Peyer's patch (tissue), 4 donors: ENCODE results near the gene NRN1L. TPM values are rescaled to one million over a fixed set of nuclear protein-coding genes. Genes with fewer than 3 reads are reported as not detected.

Experiments used
- DNase-seq, 3 donors: peaks; one replicate each; pipeline ENCODE4 v3.0.0-alpha.2; 2017 to 2019
- H3K27ac ChIP-seq, 4 donors: fragments of 200-600 bp; sonication (generic); one replicate each; pipeline ENCODE4 v1.5.1; 2016 to 2019
- H3K27me3 ChIP-seq, 2 donors: fragments of 200-600 bp; sonication (generic); one replicate each; pipeline ENCODE4 v1.5.1; 2019
- H3K36me3 ChIP-seq, 3 donors: fragments of 200-600 bp; sonication (generic); one replicate each; pipeline ENCODE4 v1.5.1; 2016 to 2019
- H3K4me1 ChIP-seq, 4 donors: fragments of 200-600 bp; sonication (generic); one replicate each; pipeline ENCODE4 v1.5.1; 2016 to 2019
- H3K4me3 ChIP-seq, 4 donors: fragments of 200-600 bp; sonication (generic); 1 replicate in 3 of 4; 2 replicates in 1 of 4; pipeline ENCODE4 v1.5.1; 2016 to 2019; ENCODE audit warnings: mild to moderate bottlenecking in 1 of 4
- H3K9me3 ChIP-seq, 4 donors: fragments of 200-600 bp; sonication (generic); one replicate each; pipeline ENCODE4 v1.5.1; 2016 to 2019; ENCODE audit warnings: mild to moderate bottlenecking in 1 of 4
- CTCF ChIP-seq, 6 experiments: fragments of 450-650 bp in 4 of 6; fragments of 200-600 bp in 2 of 6; sonication (generic) in 1 of 6; IDR thresholded peaks; one replicate each; pipeline ENCODE4 v1.5.1; 2017 to 2019; ENCODE audit warnings: antibody characterized with exemption in 6 of 6, mild to moderate bottlenecking in 3 of 6, moderate library complexity in 1 of 6
- POLR2A ChIP-seq, 2 donors: fragments of 450-650 bp; IDR thresholded peaks; one replicate each; pipeline ENCODE4 v1.5.1; 2017; ENCODE audit warnings: antibody characterized with exemption in 2 of 2, mild to moderate bottlenecking in 2 of 2, moderate library complexity in 2 of 2
- total RNA-seq, 4 donors: library from RNA; depleted of rRNA; stranded (reverse); fragments of >200 nt; gene quantifications; one replicate each; pipeline ENCODE4 v1.1.0, GENCODE V29; 2016

The NRN1L gene
- total RNA-seq, 4 donors from 2014 or later, result 10.0 TPM; not detected in 3

- H3K4me3 ChIP-seq, result no peak overlapping the region
- TF ChIP-seq CTCF (IDR thresholded peaks at IDR 0.05) (no peak), POLR2A (IDR thresholded peaks at IDR 0.05) (no peak)
- DNase-seq, result no peak
- H3K4me1 ChIP-seq, result peaks cover 0 to 27% (median 11%) of the 10 kb centered on the region in 4 donors
- H3K9me3 ChIP-seq, result no peaks in the 10 kb centered on the region
- H3K27ac ChIP-seq, result no peak overlapping the region
- peaks cover 0 to 64% (median 7%) of the 10 kb centered on the region in 3 donors for H3K36me3 ChIP-seq
- H3K27me3 ChIP-seq, result no peaks in the 10 kb centered on the region
These were observed 7.6 kb upstream of the NRN1L start for GRCh38 chr16:67877064-67877463.

GRCh38 chr16:67878232-67878631 lies 6.5 kb upstream of the NRN1L start:
- peaks cover 0 to 75% (median 7%) of the 10 kb centered on the region in 3 donors for H3K36me3 ChIP-seq
- TF ChIP-seq CTCF (IDR thresholded peaks at IDR 0.05) (no peak), POLR2A (IDR thresholded peaks at IDR 0.05) (no peak)

GRCh38 chr16:67878846-67879245 lies 5.8 kb upstream of the NRN1L start:
- Histone ChIP-seq H3K4me1 (peaks cover 0 to 28% (median 7%) of the 10 kb centered on the region in 4 donors), H3K27me3 (no peaks in the 10 kb centered on the region), H3K4me3 (no peak overlapping the region), H3K9me3 (no peaks in the 10 kb centered on the region), H3K27ac (no peak overlapping the region), H3K36me3 (peaks cover 0 to 82% (median 7%) of the 10 kb centered on the region in 3 donors)
- TF ChIP-seq CTCF (IDR thresholded peaks at IDR 0.05) (no peak), POLR2A (IDR thresholded peaks at IDR 0.05) (no peak)
- DNase-seq, result no peak

More at GRCh38 chr16:67878232-67878631, 6.5 kb upstream of the NRN1L start:
- H3K4me1 ChIP-seq, result peaks cover 0 to 25% (median 11%) of the 10 kb centered on the region in 4 donors
- no peak overlapping the region for H3K27ac ChIP-seq
- no peaks in the 10 kb centered on the region for H3K27me3 ChIP-seq
- no peak for DNase-seq
- H3K9me3 ChIP-seq, result no peaks in the 10 kb centered on the region
- no peak overlapping the region for H3K4me3 ChIP-seq

DNA sequence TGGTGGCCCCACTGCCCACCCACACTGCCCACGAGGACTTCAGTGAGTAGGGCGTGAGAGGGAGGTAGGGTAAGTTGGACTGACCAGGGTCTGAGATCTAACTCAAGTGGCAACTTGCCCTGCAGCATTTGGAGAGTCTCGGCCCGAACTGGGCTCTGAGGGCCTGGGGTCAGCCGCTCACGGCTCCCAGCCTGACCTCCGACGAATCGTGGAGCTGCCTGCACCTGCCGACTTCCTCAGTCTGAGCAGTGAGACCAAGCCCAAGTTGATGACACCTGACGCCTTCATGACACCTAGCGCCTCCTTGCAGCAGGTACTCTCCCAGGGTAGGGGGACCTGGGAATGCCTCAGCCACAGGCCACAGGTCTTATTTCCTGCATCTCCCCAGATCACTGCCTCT lies 5.2 kb upstream of the NRN1L start:
- Histone ChIP-seq H3K4me3 (no peak overlapping the region), H3K27ac (no peak overlapping the region), H3K36me3 (peaks cover 0 to 87% (median 7%) of the 10 kb centered on the region in 3 donors), H3K4me1 (peaks cover 0 to 23% (median 2%) of the 10 kb centered on the region in 4 donors), H3K9me3 (no peaks in the 10 kb centered on the region), H3K27me3 (no peaks in the 10 kb centered on the region)
- no peak for DNase-seq
- TF ChIP-seq CTCF (IDR thresholded peaks at IDR 0.05), result no peak
- no peak for TF ChIP-seq POLR2A (IDR thresholded peaks at IDR 0.05)

DNA sequence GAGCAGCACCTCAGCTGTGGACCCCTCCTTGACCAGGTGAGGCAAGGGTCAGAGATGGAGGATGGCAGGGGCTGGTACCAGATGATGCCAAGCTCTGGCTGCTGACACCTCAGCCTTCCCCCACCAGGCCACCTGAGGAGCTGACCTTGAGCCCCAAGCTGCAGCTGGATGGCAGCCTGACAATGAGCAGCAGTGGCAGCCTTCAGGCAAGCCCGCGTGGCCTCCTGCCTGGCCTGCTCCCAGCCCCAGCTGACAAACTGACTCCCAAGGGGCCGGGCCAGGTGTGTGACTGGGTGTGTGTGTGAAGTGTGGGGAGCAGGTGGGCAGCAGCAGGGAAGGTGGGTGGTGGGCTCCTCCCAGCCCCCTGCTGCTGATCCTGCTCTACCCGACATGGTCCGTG lies 4.7 kb upstream of the NRN1L start:
- Histone ChIP-seq H3K4me1 (peaks cover 0 to 22% (median 0%) of the 10 kb centered on the region in 4 donors), H3K27ac (no peak overlapping the region), H3K27me3 (no peaks in the 10 kb centered on the region), H3K9me3 (no peaks in the 10 kb centered on the region), H3K4me3 (no peak overlapping the region), H3K36me3 (peaks cover 0 to 92% (median 7%) of the 10 kb centered on the region in 3 donors)
- TF ChIP-seq POLR2A (IDR thresholded peaks at IDR 0.05) (no peak), CTCF (IDR thresholded peaks at IDR 0.05) (no peak)
- no peak for DNase-seq

- Histone ChIP-seq H3K9me3 (no peaks in the 10 kb centered on the region), H3K36me3 (peaks cover 0 to 97% (median 7%) of the 10 kb centered on the region in 3 donors), H3K27ac (no peak overlapping the region), H3K4me1 (peaks cover 0 to 17% (median 0%) of the 10 kb centered on the region in 4 donors), H3K4me3 (no peak overlapping the region), H3K27me3 (no peaks in the 10 kb centered on the region)
- no peak for TF ChIP-seq CTCF (IDR thresholded peaks at IDR 0.05)
- TF ChIP-seq POLR2A (IDR thresholded peaks at IDR 0.05), result no peak
- no peak for DNase-seq
These were observed 4.1 kb upstream of the NRN1L start for GRCh38 chr16:67880584-67880983.
